Umbilical cord (tissue), 2 donors: Measurements from ENCODE around the gene SASS6. TPM values are rescaled to one million over a fixed set of nuclear protein-coding genes. Genes with fewer than 3 reads are reported as not detected.

Experiments used
- DNase-seq: peaks from one replicate; pipeline ENCODE4 v3.0.0-alpha.2; 2015; ENCODE audit warnings: low spot score
- total RNA-seq: library from RNA; depleted of rRNA; stranded (reverse); fragments of >200 nt; gene quantifications from one replicate; pipeline ENCODE4 v1.2.3, GENCODE V29; 2014; ENCODE audit warnings: low replicate concordance; ENCODE audit not compliant: insufficient read depth

Gene SASS6
- total RNA-seq, 1 donor from 2014 or later = 1.7 TPM

DNA sequence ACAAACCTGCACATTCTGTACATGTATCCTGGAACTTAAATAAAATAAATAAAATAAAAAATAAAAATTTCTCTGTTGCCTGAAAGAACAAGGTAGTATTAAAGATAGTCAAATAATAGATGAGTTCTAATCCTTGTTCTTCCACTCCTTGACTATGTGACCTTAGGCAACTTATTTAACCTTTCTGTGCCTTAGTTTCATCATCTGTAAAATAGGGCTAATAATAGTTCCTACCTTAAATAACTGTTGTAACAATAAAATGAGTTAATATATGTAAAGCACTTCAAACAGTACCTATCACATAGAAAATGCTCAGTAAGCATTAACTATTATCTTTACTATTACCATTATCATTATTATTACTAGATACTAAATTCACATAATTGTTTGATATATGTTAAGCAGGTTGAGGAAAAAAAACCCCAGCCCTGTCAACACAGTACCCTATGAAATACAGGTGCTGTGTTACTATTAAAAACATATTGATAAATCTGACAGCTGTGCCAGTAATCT lies 23.1 kb downstream of the SASS6 start:
- no peak for DNase-seq

DNA sequence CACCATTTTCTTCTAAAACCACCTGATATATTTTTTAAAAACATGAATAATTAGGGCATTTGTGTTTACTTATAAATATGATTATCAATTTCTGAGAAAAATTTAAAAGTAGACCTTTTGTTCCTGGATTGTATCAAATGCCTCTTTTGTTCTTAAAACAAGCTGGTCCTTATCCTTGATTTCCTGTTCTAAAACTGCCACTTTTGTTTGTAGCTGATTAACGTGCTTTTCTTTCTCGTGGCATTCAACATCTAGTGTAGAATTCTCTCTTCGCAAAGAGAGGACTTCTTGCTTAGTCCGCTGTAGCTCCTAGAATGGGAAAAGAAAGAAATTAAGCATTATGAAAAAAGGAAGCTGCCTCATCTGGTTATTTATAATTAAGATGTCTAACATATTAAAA lies 25.0 kb downstream of the SASS6 start:
- no peak for DNase-seq

DNA sequence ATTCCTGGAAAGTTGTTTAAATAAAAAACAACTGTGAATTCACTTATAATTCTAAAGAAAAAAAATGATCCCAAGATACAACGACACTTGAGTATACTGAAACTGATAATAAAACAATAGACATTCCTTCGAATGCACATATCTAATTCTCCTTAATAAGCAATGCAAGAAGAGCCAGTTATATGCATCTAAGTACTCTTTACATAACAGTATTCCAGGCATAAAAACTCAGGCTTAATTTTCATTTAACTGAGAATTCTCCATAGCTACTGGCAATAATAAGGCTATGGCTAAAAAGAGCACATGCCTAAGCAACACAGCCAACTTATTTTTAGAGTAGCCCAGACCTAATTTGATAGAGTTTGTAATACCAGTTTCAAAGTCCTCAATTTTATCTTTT lies 31.2 kb downstream of the SASS6 start:
- no peak for DNase-seq

DNA sequence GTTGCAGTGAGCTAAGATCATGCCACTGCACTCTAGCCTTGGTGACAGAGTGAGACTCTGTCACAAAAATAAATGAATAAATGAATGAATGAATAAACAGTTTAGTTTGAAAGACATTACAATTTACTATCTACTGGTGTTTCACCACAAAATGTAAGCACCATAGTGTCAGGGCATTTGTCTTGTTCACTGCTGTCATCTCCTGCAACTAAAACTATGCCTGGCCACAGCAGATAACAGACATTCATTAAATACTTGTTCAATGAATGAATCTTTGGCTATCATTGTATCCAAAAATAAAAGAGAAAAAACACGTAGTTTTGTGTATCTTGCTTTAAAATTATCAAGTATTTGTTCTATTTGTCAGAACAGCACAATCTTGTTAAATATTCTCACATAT lies 32.5 kb downstream of the SASS6 start:
- DNase-seq = no peak

DNA sequence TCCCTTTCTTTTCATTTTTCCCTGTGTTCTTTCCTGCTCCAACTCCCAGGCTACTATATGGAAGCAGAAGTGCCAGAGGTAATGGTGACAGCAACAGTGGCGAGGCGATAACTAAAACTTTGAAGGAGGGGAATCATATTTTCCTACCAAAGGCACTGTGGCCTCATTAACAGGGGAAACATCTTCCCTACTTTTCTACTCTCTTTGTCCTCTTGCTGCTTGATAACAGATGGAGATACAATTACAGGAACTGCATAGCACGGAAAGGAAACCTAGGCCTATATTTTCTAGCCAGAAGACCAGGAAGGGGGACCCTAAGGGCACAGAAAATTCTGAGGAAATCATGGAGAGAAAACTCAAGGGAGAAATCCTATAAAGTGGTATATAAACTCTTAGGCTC lies 42.3 kb downstream of the SASS6 start:
- DNase-seq = no peak

DNA sequence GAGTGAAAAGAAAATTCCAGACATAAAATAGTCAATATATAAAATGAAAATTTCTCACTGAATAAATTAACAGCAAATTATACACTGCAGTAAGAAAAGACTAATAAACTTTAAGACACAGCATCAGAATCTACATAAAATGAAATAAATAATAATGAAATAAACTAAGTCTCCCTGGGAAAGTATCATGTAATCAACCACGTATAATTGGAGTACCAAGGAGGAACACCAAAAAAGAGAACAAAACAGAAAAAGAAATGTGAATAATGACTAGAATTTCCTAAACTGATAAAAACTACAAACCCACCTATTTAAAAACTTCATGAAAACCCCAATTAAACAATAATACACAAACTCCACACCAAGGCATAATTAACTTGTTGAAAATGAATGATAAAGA lies 43.6 kb downstream of the SASS6 start:
- DNase-seq = no peak

DNA sequence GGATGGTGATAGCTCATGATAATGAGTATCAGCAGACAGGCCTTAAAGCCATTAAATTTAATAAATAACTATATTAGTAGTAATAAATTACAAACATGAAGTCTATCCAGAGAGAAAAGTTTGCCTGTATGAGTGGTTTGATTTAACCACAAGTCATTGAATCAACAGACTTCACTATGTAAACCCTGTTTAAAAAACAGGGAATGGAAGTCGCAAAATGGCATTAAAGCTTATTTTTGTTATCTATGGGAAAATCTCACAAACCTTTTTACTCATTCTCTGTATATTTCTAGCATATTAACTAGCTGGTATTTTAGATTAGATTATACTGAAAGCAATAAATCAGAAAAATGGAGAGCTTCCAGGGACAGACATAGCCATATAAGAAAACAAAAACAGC lies 45.3 kb downstream of the SASS6 start:
- peak; percentile 9 for DNase-seq

DNA sequence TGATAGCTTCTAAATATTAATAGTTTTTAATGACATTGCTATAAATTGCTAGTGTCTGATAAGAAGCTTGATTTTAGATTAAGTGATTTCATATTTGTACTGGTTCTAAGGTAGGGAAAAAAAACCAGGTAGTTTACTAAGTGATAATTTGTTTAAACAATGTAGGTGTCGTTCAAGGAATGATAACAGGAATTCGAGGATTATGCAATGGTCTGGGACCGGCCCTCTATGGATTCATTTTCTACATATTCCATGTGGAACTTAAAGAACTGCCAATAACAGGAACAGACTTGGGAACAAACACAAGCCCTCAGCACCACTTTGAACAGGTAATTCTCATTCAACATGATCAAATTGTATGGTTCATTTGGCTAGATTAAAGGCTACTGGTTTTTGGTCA lies 52.4 kb downstream of the SASS6 start:
- DNase-seq = no peak

DNA sequence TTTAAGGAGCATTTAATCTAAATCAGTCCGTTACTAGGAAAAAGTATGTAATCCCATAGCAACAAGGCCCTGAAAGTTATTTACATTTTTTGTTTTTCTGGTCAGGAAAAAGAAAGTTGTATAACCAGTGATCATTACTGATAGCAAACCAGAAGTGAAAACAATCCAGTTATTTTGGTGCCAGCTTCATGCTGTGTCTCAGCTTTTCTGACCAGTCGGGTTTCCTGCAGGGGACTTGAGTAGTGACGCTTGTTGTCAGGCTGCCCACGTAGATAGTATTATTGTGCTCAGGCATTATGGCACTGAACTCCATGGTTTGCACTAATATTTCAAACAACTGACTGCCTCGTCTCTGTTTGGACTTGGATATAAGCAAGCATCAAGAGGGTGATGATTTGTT lies 55.2 kb downstream of the SASS6 start:
- DNase-seq = peak; percentile 26

DNA sequence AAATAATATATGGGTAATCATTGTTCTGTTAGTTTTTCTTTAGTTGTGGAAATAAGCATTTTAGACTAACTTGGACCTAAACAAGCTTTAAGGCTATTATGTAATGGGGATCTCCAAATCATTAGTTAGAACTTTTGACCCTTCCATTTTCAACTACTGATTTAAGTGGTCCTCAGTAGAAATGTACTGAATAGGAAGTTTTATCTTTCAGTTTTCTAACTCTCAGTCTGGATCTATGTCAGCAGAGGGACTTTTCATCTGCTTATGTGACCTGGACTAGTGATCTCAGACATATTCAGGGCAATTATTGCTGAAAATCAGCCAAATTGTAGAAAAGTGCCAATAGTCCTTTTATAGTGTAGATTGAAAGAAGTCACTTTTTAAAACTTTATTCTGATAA lies 56.0 kb downstream of the SASS6 start:
- DNase-seq = no peak

DNA sequence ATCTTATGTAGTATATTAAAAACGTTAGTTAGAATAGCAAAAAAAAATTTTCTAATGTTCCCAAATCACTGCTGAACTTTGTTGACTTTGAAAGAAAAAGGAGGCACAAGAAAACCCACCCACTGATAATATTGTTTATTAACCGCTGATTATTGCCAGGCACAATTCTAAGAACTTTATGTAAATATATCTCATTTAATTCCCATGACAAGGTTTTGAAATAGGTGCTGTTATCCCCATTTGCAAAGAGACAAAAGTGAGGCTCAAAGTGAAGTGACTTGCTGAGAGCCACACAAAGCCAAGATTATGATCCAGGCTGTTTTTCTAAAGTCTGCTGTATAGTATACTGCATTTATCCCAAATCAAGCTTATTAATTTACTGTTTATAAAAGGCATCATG lies 56.4 kb downstream of the SASS6 start:
- no peak for DNase-seq

DNA sequence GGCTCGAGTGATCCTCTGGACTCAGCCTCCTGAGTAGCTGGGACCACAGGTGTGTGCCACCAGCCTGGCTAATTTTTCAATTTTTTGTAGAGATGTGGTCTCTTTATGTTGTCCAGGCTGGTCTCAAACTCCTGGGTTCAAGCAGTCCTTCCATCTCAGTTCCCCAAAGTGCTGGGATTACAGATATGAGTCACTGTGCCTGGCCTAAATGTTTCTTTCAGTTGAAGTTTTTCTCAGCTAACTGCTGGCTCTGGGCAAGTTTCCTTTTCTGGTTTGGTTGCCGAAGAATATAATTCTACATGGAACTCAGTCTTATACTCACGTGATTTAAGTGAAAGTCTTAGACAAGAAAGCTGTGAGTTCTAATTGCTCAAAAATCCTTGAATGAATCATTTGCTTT lies 57.0 kb downstream of the SASS6 start:
- no peak for DNase-seq

DNA sequence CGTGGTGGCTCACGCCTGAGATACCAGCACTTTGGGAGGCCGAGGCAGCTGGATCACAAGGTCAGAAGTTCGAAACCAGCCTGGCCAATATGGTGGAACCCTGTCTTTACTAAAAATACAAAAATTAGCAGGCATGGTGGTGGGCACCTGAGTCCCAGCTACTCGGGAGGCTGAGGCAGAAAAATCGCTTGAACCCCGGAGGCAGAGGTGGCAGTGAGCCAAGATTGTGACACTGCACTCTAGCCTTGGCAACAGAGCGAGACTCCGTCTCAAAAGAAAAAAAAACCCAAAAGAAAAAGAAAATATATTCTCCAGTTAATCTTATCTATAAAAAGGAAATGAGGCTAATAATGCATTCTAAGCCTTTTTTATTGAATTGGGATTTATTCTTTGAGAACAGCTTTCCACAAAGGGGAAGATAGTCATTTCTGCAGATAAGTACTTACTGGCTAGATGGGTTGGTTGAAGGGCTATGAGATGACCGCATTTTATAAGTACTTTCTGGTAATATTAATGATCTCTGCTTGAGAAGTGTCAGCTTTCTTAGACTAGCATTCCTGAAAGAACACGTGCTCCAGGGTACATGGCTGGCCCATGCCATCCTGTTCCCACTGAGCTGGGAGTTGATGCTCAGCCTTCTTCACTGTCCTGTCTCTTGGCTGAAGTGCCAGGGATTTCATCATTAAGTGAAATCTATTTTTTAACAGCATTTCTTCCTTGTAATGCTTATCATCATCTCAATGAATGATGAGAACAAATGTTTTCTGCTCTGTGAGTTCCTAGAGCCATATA lies 57.9 kb downstream of the SASS6 start:
- no peak for DNase-seq

DNA sequence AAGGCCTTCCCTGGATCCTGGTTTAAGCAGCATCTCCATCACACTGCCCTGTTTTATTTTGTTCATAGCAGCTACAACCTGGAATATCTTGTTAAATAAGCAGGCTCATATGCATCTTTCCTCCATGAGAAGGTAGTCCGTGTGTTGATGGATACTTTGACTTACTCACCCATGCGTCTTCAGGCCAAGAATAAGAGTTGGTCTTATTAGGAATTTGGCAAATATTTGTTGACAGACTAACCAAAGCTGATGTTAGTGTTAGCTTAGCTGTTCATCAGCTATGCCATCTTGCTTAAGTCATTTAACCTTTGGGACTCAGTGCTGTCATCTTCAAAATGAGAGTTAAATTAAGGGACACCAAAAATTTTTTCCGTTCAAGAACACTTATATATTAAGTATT lies 59.2 kb downstream of the SASS6 start:
- DNase-seq = no peak

DNA sequence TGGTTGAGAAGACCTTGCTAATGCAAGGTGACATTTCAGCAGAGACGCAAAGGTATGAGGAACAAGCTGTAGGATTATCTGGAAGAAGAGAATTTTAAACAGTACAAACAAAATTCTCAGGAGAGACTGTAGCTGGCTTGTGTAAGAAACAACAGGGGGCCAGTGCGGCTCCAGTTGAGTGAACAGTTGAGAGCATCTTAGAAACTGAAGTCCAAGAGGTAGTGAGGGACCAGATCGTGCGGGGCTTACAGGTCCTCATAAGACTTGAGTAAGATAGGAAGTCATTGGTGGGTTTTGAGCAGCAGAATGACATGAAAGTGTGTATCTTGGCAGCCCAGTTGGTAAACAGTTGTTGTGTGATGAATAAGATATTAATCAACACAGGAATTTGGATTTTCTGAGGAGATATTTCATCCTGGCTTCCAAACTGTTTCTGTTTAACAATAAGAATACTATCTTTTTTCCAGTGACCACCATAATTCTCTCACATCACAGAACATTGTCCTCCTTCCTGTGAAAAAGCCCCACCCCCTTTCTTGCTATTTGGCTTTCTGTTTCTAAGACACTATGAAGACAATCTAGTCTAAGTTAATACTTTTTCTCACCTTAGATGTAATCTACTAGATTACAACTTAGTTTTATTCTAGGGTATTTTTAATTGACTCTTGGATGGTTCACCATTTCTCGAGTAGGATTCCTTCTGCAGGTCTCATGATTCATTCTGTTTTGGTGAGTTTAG lies 62.4 kb downstream of the SASS6 start:
- DNase-seq = no peak

DNA sequence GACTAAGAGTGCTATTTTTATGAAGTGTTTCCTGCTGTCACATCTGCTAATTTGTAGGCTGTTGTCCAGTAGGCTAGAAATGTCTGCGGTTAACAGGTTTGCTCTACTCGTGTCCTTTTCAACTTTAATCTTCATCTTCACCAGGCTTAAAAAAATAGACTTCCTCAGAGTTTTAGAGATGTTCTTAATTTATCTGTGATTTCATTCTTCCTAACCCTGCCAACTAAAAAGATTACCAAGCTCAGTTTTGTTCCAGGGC lies 66.8 kb downstream of the SASS6 start:
- no peak for DNase-seq

DNA sequence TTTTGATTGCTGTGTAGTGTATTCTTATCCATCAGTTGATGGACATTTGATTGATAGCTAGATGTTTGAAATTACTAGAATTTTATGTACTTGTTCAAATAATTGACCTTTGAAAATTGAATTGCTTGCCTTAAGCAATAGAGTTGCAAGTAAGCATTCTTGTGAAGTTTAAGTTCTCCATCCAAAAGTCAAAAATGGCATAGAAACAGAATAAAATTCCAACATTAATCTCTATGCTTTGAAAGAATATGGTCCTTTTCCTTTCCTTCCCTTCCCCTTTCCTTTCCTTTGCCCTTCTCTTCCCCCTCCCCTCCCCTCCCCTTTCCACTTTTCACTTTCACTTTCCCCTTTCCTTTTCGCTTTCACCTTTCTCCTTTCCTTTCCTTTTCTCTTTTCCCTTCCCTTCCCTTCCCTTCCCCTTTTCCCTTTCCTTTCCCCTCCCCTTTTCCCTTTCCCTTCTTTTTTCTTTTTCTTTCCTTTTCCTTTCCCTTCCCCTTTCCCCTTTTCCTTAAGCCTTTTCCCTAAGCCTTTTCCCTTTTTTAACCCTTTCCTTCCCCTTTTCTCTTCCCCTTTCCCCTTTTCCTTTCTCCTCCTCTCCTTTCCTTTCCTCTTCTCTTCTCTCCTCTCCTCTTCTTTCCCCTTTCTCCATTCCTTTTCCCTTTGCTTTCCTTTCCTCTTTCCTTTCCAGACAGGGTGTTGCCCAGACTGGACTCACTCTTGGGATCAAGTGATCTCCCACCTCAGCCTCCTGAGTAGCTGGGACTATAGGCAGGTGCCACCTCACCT lies 67.4 kb downstream of the SASS6 start:
- DNase-seq = no peak

DNA sequence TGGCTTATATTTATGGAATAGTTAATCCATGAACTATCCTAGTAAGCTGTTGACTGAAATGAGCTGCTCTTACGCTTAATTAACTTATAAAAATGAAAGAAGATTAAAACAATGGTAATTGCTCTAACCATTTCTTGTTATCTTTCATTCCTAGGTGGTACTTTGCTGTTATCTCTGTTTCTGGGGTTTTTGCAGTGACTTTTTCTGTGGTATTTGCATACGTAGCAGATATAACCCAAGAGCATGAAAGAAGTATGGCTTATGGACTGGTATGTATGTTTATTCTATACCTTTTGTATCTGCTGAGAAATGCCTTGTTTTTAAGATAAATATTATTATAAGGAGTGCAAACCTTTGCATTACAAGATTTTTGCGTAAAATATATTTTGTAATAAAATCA lies 71.0 kb downstream of the SASS6 start:
- no peak for DNase-seq

DNA sequence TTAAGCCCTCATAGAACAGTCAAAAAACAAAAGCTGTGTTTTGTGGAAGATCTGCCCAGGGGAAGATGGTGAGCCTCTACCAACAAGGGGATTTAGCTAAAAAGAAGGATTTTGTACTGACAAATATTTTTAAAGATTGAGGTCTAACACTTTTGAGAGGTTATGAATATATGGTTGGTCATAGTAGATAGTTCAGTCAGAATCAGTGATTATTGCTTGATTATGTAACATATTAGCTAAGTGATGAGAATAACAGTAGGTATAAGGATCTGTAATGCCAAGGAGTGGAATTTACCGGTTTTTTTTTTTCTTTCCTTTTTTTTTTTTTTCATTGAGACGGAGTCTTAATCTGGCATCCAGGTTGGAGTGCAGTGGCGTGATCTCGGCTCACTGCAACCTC lies 79.0 kb downstream of the SASS6 start:
- no peak for DNase-seq

DNA sequence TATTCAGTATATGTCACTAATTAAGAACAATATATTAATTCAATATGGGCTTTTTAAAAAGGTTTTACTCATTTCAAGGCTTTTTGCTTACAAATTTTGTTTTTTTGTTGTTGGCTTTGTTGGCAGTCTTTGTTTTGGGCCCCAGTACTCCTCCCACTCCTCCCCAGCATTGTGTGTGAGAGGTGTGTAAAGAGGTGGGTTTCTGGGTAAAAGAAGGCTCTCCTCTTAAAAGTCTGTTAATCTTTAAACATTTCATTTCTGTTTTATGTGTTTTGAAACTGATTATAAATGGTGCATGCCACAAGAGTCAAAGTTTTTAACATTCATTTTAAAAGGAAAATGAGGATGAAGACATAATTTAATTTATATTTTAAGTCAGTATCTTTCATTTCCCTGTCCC lies 79.6 kb downstream of the SASS6 start:
- no peak for DNase-seq

DNA sequence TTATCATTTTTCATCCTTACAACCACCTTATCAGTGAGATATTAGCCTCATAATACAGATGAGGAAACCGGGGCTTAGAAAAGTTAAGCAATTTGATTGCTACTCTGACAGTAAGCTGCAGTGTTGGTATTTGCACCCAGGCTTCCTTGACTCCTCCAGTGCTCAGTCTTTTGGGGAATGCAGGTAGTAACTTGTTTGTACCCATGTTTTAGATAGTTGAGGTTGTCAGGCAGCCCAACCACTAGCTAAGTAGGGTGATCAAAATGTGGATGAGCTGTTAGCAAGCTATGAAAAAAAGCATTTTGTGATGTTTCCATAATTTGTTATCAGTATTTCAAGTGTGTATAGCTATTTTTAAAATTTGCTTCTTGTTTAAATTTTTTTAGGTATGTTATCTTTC lies 80.8 kb downstream of the SASS6 start:
- DNase-seq = no peak

DNA sequence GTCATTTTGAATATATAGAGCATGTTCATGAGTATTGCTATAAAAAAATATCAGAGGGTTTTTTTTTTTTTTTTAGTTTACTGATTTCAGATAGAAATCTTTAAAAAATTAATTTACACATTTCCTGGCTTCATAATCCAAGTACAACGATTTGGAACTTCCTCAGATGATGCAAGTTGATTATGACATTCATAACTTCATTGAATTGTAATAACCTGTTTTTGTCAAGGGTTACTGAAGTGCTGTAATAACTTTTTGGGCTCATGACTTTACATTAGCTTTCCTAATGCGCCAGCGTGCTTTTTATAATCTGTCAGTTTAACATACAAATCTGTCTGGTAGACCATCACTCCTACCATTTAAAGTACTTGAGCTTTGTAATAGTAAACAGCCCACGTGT lies 81.3 kb downstream of the SASS6 start:
- no peak for DNase-seq

DNA sequence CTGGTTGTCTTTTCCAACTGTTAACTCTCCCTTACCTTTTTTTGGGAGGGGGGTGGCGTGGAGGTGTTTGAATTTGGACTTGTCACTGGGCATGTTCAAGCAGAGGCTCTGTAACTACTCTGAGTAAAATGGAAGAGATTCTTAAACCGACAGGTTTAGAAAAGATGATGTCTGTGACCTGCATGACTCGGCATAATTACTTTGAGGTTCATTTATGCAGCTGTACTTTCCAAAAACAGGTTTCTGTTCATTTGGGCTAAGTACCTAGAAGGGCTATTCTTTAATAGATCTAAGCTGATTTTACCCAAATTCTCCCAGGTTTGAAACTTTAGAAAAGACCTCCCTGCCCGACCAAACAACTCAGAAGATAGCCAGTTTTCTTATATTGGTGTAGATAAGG lies 82.6 kb downstream of the SASS6 start:
- no peak for DNase-seq
